Lower lobe of right lung (tissue), 2 donors: ENCODE measurements around the gene LRRC41. TPM values are rescaled to one million over a fixed set of nuclear protein-coding genes. Genes with fewer than 3 reads are reported as not detected.

ENCODE experiments used
- ATAC-seq, 2 donors: fragments of 200-7000 bp; cut with Tn5 transposase; one replicate each; pipeline ENCODE4 v1.9.1; 2020 to 2022; ENCODE audit warnings: mild to moderate bottlenecking in 2 of 2, moderate library complexity in 2 of 2
- DNase-seq: peaks from one replicate; pipeline ENCODE4 v3.0.0-alpha.2; 2020
- H3K27ac ChIP-seq: fragments of 200-600 bp; one replicate; pipeline ENCODE4 v1.8.0; 2022
- H3K27me3 ChIP-seq: fragments of 200-600 bp; one replicate; pipeline ENCODE4 v1.8.0; 2022; ENCODE audit warnings: low read depth
- H3K36me3 ChIP-seq: fragments of 200-600 bp; one replicate; pipeline ENCODE4 v1.8.0; 2022; ENCODE audit warnings: mild to moderate bottlenecking
- H3K4me1 ChIP-seq: fragments of 200-600 bp; one replicate; pipeline ENCODE4 v1.8.0; 2022
- H3K4me3 ChIP-seq: fragments of 200-600 bp; one replicate; pipeline ENCODE4 v1.8.0; 2022; ENCODE audit warnings: mild to moderate bottlenecking
- H3K9me3 ChIP-seq: fragments of 200-600 bp; one replicate; pipeline ENCODE4 v1.8.0; 2022
- intact Hi-C: fragments of 100-400 bp; cut with DNase I; formaldehyde crosslinking; loops from one replicate; pipeline ENCODE4 v1.11.0; 2022
- total RNA-seq: library from RNA; stranded (reverse); fragmentation: NEBNext Ultra II Directional; extraction: Animal tissue kit (Norgen Biotek cat#: 25700); gene quantifications from one replicate; pipeline ENCODE4 v1.2.1, GENCODE V29; 2021
- TF ChIP-seq, protein P1 (sequence below): fragments of 200-600 bp; IDR thresholded peaks from one replicate; pipeline ENCODE4 v1.8.0; 2022; ENCODE audit warnings: antibody characterized with exemption, mild to moderate bottlenecking
- donor health status: DM: no; HTN: yes; CAD: no; lungs with severe emphysema.

Gene LRRC41
- total RNA-seq, 1 donor from 2014 or later = 47.6 TPM

- TF ChIP-seq, protein P1, sequence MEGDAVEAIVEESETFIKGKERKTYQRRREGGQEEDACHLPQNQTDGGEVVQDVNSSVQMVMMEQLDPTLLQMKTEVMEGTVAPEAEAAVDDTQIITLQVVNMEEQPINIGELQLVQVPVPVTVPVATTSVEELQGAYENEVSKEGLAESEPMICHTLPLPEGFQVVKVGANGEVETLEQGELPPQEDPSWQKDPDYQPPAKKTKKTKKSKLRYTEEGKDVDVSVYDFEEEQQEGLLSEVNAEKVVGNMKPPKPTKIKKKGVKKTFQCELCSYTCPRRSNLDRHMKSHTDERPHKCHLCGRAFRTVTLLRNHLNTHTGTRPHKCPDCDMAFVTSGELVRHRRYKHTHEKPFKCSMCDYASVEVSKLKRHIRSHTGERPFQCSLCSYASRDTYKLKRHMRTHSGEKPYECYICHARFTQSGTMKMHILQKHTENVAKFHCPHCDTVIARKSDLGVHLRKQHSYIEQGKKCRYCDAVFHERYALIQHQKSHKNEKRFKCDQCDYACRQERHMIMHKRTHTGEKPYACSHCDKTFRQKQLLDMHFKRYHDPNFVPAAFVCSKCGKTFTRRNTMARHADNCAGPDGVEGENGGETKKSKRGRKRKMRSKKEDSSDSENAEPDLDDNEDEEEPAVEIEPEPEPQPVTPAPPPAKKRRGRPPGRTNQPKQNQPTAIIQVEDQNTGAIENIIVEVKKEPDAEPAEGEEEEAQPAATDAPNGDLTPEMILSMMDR = no peak
- Histone ChIP-seq H3K4me1 (peaks cover 12% of the 10 kb centered on the region), H3K27me3 (no peaks in the 10 kb centered on the region), H3K27ac (peak overlapping the region; percentile 53), H3K4me3 (no peak overlapping the region), H3K36me3 (peaks cover 74% of the 10 kb centered on the region), H3K9me3 (no peaks in the 10 kb centered on the region)
- intact Hi-C loops = no loop called here
- DNase-seq = no peak
- peak; percentile 78 to 85 for ATAC-seq
Measured at GRCh38 chr1:46288485-46289133, 14.8 kb downstream of the LRRC41 start.

- H3K36me3 ChIP-seq = peaks cover 76% of the 10 kb centered on the region
- DNase-seq = no peak
Measured at GRCh38 chr1:46285730-46286477, 17.5 kb downstream of the LRRC41 start.

GRCh38 chr1:46284597-46285564, 18.5 kb downstream of the LRRC41 start:
- ATAC-seq = no peak
- TF ChIP-seq, protein P1 = no peak
- no peak overlapping the region for H3K4me3 ChIP-seq
- H3K27ac ChIP-seq = no peak overlapping the region
- peaks cover 78% of the 10 kb centered on the region for H3K36me3 ChIP-seq
- H3K9me3 ChIP-seq = no peaks in the 10 kb centered on the region
- H3K4me1 ChIP-seq = peaks cover 12% of the 10 kb centered on the region
- intact Hi-C loops = no loop called here
- DNase-seq = no peak
- no peaks in the 10 kb centered on the region for H3K27me3 ChIP-seq

More at GRCh38 chr1:46285730-46286477, 17.5 kb downstream of the LRRC41 start:
- intact Hi-C loops = no loop called here
- TF ChIP-seq, protein P1 = no peak
- peaks cover 12% of the 10 kb centered on the region for H3K4me1 ChIP-seq
- H3K9me3 ChIP-seq = no peaks in the 10 kb centered on the region
- no peak overlapping the region for H3K4me3 ChIP-seq
- H3K27me3 ChIP-seq = no peaks in the 10 kb centered on the region
- no peak for ATAC-seq
- no peak overlapping the region for H3K27ac ChIP-seq

GRCh38 chr1:46284058-46284457, 19.4 kb downstream of the LRRC41 start:
- Histone ChIP-seq H3K9me3 (no peaks in the 10 kb centered on the region), H3K4me1 (peaks cover 12% of the 10 kb centered on the region), H3K27ac (no peak overlapping the region), H3K27me3 (no peaks in the 10 kb centered on the region), H3K4me3 (no peak overlapping the region), H3K36me3 (peaks cover 82% of the 10 kb centered on the region)
- TF ChIP-seq, protein P1 = no peak
- DNase-seq = no peak
- no peak for ATAC-seq
- intact Hi-C loops = no loop called here

- Histone ChIP-seq H3K4me3 (no peak overlapping the region), H3K4me1 (no peaks in the 10 kb centered on the region), H3K27me3 (no peaks in the 10 kb centered on the region), H3K36me3 (peaks cover 85% of the 10 kb centered on the region), H3K9me3 (no peaks in the 10 kb centered on the region), H3K27ac (no peak overlapping the region)
- TF ChIP-seq, protein P1 = no peak
- intact Hi-C loops = no loop called here
- DNase-seq = no peak
- no peak for ATAC-seq
Measured at GRCh38 chr1:46281021-46281420, 22.4 kb downstream of the LRRC41 start.
